GOT3 (cell line): ENCODE results near the gene PDLIM7.

Experiments
- DNase-seq: peaks from one replicate; lab custom pipeline; 2025; ENCODE audit warnings: mixed read lengths; lab: John Stamatoyannopoulos, UW

Gene PDLIM7

DNA sequence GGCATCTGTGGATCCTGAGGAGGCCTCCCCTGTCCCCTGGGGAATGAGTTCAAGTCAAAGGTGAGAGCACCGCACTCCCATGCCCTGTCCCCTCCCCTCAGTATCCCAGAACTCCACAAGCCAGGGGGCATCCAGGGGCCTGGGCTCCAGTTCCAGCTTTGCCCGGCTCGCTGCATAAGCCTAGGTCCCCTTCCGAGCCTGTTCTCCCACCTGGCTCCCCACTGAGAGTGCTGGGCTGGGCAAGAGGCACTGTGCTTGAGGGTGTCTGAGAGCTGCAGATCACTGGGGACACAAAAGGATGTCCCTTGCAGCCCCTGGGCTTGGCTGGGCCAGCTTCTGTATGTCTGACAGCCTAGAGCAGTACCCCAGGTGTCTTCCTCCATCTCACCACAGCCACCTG, 7.7 kb upstream of the PDLIM7 start:
- DNase-seq, result no peak

DNA sequence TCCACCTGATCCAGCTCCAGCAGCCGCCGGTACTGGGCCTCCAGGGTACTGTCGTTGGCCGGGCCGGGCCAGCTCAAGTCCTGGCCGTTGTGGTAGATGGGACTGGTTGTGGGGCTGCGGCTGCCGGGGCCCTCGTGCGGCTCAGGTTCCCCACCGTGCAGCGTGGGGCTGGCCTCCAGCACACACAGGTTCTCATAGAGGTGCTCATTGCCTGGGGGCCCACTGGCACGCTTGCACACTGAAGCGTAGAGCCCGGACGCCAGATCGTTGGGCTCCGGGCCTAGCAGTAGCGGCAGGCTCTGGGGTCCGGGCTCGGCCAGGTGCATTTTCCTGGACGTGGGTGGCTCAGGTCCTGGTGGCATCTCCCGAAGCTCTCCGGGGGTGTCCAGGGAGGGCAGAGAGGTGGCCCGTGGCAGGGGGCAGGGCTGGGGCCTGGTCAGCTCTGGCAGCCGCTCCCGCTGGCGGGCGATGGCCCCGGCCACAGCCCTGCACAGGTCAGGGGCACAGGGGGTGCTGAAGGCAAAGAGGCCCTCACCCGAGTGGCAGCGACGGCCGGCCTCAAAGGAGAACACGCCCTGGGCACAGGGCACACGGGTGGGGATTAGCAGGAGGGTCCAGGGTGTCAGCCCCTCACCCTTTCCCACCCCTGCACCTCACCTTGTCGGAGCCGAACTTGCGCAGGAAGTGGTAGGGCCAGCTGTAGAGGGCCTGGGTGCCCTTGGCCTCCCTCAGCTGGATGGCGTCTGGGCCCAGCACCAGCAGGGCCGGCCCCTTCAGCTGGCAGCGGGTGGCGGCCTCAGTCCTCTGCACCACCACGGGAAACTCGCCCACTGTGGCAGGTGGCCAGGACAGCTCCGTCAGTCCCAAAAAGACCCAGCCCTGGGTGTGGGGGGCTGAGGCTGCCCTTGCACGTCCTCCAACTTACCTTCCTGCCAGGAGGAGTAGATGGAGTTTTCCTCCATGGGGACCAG, 7.0 kb upstream of the PDLIM7 start:
- no peak for DNase-seq

DNA sequence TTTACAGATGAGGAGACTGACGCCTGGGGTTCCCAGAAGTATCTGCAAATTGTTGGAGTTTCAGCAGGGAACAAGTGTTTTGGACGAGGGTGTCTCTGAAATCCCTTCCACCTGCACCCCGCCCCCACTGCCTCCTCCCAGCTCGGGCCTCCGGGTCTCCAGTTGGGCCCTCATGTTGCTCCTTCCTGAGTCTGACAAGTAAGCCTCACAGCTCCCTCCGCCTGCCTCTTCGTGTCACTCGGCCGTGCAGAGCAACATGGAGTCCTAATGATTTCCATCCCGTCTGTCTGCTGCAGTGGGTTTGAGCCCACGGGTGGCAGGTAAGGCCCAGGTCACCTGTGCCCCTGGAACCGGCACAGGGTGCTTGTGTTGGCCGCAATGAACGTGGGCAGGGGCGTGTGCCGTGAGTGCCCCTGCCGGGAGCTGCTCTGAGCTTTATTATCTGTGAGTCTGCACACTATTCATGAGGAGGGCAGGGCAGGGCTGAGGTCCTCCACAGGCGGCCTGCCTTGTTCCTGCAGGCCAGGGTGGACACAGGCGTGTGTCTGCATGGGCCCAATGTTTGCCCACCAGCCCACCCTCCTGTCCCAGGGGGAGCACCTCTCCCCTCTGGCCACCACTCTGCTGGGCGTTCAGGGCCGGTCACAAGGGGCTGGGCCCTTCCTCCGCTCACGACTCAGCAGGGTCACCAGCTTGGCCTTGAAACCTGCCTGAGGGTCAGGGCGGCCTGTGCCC, 6.1 kb upstream of the PDLIM7 start:
- no peak for DNase-seq

DNA sequence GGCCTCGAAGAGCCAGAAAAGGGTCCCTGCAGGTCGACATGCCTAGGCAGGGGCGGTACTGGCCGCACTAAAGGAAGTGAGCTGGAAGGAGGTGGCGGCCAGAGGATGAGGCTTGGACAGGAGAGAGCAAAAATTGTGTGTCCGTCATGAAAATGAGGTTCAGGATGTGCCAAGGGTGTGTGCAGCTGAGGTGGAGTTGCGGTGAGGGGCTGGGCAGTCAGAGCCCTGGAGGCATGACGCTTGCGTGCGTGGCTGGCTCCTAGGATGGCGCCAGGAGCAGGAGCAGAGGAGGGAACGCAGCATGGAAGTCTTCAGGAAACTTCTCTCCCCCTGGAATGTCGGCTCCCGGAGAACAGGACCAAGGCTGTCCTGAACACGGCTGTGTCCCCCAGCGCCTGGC, 5.5 kb upstream of the PDLIM7 start:
- DNase-seq, result no peak

DNA sequence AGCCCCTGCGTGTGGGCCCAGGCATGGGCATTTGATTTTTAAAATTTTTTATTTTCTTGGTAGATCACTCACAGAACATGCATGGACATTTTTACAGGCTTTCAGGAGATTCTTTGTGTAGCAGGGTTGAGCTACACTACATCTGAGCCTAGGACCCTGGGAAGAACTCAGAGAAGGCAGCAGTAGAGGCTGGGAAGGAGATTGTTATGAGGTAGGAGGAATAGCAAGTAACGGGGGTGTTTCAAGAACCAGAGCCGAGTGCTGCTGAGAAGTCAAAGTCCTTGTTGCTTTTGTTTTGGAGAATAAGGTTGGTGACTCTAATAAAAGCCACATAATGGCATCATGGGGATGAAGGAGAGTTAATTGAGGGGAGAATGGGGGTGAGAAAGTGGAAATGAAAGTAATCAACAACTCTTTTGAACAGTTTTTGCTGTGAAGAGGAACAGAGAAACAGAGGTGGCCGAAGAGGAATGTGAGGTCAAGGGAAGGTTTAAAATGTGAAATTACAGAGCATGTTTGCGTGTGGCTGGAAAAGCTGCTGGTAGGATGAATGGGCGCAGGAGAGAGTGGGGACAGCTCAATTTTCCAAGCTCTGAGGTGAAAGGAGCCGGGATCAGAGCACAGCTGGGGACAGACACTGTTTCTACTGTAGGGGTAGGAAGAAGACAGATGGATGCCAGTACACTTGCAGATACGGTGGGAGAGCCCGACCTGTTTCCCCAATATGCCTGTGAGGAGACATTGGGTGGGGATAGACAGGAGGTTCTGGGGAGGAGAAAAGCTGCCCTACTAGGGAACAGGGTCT, 4.7 kb upstream of the PDLIM7 start:
- no peak for DNase-seq

DNA sequence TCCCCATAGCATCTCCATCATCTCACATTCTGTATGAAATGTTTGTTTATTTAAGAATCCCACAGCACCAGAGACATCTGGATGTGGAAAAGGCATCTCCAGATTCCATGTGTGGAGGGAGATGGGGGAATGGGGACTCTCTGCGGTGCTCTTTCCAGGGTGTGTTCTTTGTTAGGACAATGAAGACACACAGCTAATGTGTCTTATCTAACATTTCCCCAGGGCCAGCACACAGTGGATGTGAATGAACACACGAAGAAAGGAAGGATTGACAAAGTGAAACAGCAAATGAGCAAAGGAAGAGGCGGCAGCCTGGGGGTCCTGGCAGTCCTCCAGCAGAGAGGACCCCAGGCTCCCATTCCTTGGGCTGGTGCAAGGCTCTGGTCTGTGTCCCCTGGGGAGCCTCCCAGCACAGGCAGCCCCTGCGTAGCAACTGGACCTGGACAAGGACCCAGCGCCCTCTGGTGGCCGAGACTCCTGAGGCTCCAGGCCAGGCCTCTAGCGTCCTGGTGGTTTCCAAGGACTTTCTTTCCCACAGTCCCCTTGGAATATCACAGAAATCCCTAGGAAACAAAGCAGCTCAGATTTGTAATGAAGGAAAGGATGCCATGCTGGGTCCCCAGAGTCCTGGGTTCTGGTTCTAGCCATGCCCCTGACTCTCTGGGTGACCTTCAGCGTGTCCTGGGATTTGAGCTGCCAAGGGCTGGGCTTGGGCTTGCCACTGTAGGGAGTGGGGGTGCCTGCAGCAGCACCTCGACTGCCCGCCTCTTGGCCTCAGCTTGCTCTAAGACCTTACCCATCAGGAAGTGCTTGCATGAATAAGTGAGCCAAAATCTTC, 3.5 kb upstream of the PDLIM7 start:
- DNase-seq, result peak; percentile 74

DNA sequence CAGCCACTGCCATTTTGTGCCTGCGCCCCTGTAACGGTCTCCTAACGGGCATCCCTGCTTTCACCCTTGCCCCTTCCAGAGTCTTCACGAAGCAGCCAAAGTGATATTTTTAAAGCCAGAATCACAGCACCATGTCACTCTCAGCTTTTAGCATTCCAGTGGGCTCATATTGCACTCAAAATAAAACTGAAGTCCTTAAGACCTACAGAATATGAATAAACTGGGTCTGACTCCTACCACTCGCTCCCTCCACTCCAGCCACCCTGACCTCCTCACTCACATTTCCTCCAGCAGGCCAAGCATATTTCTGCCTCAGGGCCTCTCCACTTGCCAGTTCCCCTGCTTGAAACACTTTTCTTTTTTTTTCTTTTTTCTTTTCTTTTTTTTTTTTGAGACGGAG, 2.4 kb upstream of the PDLIM7 start:
- no peak for DNase-seq

DNA sequence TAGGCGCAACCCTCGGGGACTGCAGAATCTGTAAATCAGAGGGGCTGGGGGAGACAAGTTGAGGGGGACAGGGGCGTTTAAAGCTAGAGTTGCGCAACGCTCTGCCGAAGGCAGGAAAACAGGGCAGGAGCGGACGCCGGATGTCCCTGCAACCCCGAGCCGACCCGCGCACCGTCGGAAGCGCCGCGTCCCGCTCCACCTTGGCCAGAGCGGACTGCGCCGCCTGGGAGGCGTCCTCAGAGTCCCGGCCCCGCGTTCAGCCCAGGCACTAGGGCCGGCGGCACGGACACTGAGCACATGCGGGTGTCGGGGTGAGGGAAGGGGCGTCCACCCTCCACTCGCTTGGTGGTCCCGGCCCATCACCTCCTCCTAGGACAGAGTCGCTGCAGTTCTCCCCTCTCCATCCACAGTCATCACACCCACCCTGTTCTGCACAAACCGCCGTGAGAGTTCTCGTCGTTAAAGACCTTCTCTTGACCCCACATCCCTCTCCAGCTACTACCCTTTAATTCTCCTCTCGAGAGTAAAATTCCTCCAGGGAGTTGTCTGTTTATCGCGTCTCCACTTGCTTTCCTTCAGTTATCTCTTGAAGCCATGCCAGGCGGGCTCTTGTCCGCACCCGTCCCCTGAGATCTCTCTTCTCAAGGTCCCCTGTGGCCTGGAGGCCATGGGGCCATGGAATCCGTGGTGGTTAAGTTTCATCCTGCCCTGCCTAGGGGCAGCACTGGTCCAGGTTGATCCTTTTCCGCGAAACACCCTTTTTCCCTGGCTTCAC, 796 bp upstream of the PDLIM7 start:
- DNase-seq, result no peak

DNA sequence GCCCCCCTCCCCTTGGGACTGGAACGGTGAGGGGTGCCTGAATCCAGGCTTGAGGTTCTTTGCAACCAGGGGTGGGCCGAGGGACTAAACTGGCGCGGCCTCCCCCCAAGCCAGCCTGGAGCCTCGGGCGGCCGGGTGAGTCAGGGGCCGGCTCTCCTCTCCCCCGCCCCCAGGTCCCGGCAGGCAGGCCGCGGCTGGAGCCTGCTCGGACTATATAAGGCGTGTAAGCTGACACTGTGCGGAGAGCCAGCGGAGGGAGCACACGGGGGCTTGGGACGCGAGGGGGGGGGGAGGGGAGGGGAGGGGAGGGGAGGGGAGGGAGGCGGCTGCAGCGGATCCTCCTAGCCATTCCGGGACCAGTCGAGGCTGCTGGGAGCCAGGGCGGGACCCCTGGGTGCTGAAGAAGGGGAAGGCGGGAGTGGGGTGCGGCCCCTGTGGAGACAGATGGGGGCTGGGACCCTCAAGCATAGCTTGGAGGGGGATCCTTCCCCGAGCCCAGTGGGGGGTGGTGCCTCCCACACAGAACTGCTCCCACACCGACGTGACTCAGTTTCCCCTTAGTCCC, 595 bp downstream of the PDLIM7 start:
- peak; percentile 65 for DNase-seq

DNA sequence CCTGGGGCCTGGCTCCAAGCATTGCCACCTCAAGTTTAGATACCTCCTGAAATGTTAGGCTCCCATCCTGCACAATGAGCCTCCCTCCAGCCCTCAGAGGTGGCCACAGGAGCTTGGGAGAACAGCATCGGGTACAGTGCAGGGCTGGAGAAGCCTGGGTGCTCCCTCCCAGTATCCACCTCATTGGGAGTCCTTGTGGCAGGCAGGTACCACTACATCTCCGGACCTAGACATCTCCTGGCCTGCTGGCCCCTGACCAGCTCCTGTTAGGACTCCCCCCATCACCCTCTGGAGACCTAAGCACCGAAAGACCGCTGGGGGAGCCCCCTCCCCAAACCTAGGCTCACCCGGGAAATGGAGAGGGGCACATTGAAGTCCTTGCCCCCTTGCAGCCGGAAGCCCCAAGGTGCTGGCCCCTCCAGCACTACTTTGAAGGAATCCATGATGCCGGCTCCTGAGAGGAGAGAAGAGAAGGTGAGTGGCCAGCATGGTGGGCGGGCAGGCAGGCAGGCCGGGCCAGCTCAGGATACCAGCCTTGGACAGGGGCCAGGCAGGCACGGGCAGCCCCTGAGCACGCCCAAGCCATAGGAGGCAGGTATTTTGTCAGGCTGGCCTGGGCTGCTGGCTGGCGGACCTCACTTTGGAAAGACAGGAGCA, 1.2 kb downstream of the PDLIM7 start:
- DNase-seq, result no peak

DNA sequence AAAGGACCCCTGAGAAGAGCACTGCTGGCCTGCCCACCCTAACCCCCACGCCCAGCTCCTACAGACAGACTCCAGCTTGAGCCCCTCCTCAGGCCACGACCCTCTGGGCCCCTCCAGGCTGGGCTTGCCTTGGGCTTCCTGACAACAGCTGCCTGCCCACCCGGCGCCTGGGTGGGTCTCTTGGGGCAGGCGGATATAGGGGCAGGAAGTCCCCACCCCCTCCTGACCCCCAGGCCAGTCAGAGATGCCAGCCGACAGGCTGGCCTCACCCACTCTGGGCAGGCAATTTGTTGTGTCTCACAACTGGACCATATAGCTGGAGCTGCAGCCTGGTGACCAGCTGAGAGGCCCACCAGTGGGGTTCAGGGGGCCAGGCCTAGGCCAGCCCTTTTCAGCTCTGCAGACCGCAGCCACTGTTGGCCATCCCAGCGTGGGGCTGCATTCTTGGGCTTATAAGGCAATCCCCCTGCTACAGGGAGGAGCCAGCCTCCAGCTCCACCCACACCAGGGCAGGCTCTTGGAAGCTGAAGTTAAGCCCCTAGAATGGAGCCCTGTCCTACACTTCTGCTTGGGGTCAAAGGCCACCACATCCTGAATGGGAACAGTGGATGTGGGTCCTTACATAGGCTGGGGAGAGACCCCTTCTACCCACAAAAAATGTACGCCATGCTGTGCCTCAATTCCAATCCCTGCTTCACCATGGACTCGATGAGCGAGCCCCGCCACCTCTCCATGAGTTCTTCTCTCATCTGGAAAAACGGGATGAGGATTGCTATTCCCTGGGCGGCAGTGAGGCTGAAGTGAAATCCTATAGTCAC, 2.0 kb downstream of the PDLIM7 start:
- peak; percentile 41 for DNase-seq

DNA sequence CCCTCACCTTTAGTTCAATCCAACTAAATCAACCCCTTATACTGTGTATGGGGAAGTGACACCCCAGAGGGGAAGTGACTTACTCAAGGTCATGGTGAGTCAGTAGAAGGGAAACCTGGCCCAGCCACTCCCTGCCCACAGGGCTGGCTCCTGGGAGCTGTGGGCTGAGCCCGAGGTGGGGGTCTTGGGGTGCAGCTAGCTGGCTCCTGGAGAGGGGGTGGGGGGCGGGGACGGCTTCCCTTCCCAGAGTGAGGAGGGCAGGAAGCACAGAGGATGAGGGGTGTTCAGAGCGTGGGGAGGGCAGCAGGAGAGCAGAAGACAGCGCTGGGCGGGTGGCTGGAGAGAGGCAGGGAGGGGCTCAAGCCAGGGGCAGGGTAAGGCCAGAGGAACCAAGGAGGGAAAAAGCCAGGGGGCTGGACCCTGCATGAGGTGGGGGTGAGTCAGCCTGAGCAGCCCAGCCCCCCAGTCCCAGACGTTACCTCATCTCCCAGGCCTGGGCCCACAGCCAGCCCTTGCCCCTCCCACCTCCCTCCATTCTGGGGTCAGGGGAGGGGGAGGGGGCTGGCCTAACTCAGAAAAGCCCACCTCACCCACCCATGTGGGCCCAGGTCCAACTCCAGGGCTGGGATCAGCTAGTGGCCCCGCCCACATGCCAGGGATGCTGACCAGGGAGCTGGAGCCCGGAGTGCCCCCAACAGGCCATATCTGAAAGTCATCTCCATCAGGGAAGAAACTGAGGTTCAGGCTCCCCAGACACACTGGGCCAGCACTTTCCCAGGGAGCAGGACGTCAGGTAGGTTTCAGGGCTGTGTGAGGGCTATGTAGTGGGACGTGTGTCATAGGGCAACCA, 2.8 kb downstream of the PDLIM7 start:
- DNase-seq, result no peak

DNA sequence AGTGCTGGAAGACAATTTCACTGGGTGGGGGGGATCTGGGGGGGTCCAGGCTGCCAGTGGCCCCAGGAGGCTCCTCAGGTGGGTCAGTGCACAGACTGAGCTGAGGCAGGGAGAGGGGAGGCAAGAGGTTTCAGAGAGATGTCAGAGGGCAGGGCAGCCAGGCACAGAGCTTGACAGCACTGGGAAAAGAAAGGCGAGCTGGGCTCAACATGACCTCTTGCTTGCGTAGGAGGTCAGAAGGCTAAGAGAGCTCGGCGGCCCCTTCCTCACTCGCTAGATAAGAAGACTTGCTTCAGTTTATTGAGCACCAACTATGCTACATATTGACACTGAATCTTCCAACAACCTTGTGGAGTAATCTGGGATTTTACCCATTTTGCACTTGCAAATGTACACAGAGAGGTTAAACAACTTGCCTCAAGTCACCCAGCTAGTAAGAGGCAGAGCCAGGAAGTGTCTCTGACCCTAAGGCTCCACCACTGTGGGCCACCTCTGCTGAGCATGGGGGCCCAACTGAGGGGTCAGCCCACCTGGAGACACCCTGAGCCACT, 3.5 kb downstream of the PDLIM7 start:
- no peak for DNase-seq

DNA sequence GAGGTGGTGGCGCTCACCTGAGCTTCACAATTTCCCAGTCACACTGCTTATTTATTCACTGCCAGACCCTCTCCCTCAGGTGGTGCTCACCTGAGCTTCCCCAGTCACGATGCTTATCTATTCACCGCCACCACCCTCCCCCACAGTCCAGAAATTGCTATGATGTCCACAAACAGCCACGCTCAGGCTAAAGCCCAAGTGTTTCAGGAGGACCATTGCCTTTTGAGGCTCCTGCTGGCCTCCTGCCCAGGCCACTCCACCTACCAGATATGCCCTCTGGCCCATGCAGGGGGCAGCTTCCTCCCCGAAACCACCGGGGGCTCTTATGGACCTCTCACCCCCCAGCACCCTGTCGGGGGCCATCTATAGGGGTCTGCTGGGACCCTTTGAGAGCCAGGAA, 4.6 kb downstream of the PDLIM7 start:
- no peak for DNase-seq

DNA sequence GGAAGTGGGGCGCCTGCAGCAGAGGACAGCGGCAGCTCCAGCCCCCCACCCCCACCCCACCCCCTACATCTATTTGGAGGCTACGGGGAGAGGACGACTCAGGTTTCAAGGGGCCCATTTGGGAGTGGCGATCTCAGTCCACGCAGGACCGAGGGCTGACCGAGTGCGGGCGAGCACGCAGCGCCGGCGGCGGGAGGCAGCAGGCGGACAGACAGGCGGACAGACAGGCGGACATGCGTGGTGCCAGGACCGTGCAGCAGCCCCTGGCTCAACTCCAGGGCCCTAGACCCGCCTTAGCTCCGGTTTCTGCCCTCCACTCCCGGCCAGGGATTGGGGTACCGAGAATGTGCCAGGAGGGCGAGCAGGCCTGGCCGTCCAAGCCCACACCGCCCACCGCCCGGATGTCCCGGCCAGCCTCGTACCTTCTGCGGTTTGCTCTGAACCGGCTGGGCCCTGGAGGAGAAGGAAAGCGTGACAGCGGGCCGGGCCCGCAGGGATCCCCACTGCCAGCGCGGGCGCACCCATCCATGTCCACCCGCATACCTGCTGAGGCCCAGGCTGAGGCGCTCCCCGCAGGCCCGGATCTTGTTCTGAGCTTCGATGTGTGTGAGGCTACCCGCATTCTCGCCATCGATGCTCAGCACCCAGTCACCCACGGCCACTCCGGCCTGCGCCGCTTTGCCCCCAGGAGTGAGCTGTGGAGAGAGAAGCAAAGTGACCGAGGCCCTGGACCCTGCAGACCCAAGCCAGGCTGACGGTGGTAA, 5.2 kb downstream of the PDLIM7 start:
- no peak for DNase-seq

DNA sequence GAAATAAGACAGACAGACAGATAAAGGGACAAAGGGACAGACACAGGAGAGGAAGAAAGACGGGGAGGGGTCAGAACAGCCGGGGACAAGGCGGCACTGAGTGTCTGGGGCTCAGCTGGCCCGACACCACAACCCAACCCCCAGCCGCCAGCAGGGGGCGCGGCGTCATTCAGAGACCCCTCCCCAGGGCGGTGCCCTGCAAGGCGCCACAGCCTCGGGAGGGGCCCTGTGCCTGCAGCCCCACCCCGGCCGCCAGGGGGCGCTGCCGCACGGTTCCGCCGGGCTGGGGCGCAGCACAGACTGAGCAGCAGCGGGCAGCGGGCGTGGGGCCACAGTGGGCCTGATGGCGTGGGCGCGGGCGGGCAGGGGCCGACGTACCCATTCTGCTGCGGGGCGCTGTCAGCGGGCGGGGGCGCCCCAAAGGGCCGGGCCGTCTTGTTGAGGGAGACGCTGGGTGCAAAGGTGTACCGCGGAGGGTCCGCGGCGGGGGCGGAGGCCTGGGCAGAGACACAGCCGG, 5.9 kb downstream of the PDLIM7 start:
- no peak for DNase-seq

DNA sequence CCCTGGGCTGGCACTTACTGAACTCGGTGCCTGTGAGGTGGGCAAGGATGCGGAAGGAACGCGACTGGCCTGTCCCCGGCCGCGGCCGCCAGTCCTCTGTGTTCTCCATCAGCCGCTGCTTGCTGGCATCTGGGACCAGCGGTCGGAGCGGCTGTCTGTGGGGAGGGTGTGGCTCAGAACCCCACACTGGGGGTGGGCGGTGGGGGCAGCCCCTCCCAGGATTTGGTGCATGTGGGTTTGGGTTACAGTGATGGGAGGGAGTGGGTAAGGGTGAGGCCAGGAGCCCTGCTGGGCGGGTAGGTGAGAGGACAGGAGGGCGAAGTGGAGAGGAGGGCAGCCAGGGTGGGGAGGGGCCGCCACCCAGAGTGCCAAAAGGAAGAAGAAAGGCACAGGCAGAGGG, 6.4 kb downstream of the PDLIM7 start:
- no peak for DNase-seq
